ENCODE measurements around the gene C7orf25.

The C7orf25 gene

GRCh38 chr7:42877862-42878261 lies 34.0 kb downstream of the C7orf25 start:
- DNase-seq (ENCODE audit: low read depth, low spot score) = no peak

GRCh38 chr7:42876182-42877068 lies 35.4 kb downstream of the C7orf25 start:
- no peak for DNase-seq (ENCODE audit: low read depth, low spot score)

GRCh38 chr7:42869131-42870020 lies 42.5 kb downstream of the C7orf25 start:
- DNase-seq (ENCODE audit: low read depth, low spot score) = no peak

GRCh38 chr7:42868480-42868879 lies 43.4 kb downstream of the C7orf25 start:
- no peak for DNase-seq (ENCODE audit: low read depth, low spot score)
